ENCODE measurements around the gene DENND1A.
A peak's percentile ranks its signal among the peaks of the same experiment; 100 is the strongest.

DENND1A gene

DNA sequence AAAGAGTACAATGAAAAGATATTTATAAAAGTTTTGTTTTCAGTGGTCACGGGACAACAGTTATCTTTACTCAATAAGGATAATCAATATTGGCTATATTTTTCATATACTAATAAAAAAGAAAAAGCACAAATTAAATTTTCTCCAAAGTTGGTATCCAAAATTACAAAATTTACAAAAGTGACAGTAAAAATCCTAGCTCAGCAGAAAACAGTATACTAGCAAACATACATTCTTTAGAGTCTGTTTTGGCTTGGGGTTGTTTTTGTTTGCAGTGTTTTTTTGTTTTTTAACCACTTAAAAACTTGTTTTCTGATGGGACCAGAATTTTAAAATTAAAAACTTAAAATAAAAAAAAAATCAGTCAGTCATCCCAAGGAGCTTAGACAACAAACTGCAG is 183.2 kb downstream of the DENND1A start:
- DNase-seq (ENCODE audit: extremely low read depth, low read depth): no peak
- TF ChIP-seq, protein P1, sequence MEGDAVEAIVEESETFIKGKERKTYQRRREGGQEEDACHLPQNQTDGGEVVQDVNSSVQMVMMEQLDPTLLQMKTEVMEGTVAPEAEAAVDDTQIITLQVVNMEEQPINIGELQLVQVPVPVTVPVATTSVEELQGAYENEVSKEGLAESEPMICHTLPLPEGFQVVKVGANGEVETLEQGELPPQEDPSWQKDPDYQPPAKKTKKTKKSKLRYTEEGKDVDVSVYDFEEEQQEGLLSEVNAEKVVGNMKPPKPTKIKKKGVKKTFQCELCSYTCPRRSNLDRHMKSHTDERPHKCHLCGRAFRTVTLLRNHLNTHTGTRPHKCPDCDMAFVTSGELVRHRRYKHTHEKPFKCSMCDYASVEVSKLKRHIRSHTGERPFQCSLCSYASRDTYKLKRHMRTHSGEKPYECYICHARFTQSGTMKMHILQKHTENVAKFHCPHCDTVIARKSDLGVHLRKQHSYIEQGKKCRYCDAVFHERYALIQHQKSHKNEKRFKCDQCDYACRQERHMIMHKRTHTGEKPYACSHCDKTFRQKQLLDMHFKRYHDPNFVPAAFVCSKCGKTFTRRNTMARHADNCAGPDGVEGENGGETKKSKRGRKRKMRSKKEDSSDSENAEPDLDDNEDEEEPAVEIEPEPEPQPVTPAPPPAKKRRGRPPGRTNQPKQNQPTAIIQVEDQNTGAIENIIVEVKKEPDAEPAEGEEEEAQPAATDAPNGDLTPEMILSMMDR (IDR thresholded peaks at IDR 0.05; ENCODE audit: low read depth, low read length): no peak

DNA sequence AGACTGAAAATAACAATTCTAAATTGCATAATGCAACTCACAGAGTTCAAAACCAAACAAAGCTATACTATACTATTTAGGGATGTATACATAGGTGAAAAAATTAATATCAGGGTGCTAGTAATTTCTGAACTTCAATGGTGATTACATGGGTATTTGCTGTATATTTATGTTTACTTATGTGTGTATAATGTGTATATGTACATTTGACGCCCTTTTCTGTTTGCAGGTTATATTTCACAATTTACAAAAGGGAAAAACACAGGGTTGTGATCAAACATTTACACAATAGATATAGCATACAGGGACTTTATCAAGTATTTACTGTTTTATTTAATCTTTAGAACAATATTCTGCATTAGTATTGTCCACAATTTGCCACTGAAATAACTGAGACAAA is 184.0 kb downstream of the DENND1A start:
- no peak for DNase-seq (ENCODE audit: extremely low read depth, low read depth)
- TF ChIP-seq, protein P1 (IDR thresholded peaks at IDR 0.05; ENCODE audit: low read depth, low read length): no peak

DNA sequence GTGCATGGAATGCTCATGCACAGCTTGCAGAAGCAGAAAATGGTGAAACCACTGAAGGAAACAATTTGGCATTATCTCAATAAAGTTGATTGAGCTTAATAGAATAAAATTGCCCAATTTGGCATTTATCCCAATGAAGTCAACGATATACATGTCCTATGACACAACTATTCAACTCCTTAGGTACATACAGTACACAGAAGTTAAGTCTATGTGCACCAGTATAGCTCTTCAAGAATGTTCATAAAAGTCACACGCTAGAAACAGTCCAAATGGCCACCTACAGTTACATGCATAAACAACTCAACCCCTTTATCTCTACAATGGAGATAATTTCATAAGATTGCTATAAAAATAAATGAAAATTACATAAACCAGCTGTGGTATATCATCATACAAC is 184.5 kb downstream of the DENND1A start:
- TF ChIP-seq, protein P1 (IDR thresholded peaks at IDR 0.05; ENCODE audit: low read depth, low read length): no peak
- no peak for DNase-seq (ENCODE audit: extremely low read depth, low read depth)

DNA sequence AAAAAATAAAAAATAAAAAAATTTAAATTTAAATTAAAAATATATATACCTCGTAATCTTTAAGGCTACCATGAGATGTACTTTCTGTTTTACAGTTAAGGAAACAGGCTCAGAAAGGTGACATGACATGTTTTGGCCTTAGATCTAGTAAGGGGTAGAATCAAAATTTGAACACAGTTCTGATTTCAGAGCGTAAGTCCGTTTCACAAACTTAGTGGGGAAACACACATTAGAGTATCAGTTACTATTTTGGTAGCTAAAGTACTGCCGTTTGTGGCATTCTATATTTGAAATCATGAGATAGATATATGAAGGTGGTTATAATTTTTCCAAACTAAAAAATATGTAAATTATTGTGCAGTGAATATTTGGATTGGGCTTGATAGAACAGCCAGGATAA is 186.2 kb downstream of the DENND1A start:
- no peak for DNase-seq (ENCODE audit: extremely low read depth, low read depth)

DNA sequence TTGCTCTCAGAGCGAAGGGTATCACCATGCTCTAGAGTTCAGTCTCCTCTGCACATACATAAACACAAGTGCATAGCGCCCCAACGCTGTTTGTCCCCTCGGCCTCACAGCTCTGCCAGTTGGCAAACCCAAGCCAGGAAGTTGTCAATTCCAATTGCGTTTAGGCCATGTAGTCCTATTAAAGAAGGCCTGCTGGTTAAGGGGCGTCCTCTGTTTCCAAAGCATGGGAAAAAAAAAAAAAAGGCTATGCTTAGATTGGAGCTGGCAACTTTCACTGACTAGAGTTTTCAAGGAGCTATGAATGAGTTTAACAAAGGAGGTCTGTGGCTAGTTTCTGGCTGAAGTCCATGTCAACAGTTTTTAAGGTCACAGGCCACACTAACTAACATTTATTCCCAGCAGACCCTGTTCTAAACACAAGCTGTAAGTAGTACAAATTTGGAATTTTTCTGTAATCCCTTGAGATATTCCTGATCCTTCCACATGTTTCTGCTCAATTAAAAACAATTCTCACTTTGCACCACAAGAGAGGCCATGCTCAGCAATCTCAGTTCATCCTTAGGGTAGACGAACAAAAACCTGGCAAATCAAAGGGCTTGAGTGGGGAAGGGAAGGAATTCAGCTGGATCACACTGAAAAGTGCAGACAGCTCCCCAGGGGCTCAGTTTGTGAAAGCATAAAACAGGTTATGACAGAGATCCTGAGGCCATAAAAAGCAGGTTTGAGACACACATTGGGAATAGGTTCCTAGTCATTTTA is 187.7 kb downstream of the DENND1A start:
- TF ChIP-seq, protein P1 (IDR thresholded peaks at IDR 0.05; ENCODE audit: low read depth, low read length): no peak
- peak; percentile 57 for DNase-seq (ENCODE audit: extremely low read depth, low read depth)

More for the DNA sequence above, 186.2 kb downstream of the DENND1A start:
- TF ChIP-seq, protein P1 (IDR thresholded peaks at IDR 0.05; ENCODE audit: low read depth, low read length): no peak

DNA sequence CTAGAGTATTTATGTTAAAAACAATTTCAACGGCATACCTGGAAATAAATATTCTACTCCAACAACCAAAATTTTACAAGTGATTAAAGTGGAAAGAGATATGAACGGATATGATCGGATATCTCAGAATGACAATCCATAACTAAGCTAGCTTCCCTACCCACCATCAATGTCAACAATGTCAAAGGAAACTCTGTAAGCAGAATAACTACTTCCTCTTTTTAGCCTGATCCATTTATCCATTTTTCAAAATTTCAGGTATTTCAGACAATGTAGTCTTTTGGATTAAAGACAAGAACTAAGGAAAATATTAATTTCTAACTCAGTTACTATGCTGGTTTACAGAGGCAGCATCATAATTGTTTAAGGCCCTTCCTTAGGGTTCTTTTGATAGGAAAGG is 188.7 kb downstream of the DENND1A start:
- TF ChIP-seq, protein P1 (IDR thresholded peaks at IDR 0.05; ENCODE audit: low read depth, low read length): no peak
- DNase-seq (ENCODE audit: extremely low read depth, low read depth): no peak

DNA sequence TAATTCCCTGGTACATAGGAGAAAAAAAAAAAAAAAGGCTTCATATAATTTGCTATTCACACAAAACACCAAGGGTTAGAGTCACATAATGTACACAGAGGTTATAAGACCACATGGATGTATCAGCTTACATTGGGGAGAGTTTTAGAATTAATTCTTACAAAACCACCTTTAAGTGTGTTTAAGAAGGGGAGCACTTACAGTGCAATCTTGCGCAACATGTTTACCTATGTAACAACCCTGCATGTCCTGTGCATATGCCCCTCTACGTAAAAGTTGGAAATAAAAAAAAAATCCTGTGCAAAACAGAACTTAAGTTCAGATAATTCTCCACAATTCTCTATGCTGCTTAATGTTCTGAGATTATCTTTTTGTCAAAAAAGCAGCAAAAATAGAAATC is 190.0 kb downstream of the DENND1A start:
- TF ChIP-seq, protein P1 (IDR thresholded peaks at IDR 0.05; ENCODE audit: low read depth, low read length): no peak
- DNase-seq (ENCODE audit: extremely low read depth, low read depth): no peak
